PFSK-1 (cell line): Measurements from ENCODE around the gene NUP62CL.

Source experiments
- FOXP2 ChIP-seq: optimal IDR thresholded peaks from 2 replicates; pipeline ENCODE3; 2011; ENCODE audit warnings: borderline replicate concordance, control low read depth, inconsistent platforms; ENCODE audit not compliant: insufficient read depth; ENCODE audit errors: extremely low read length, extremely low read depth
- POLR2AphosphoS5 ChIP-seq: IDR thresholded peaks from 2 replicates; pipeline ENCODE4 v1.6.1; 2012; ENCODE audit warnings: low read depth, mild to moderate bottlenecking, control low read depth, low read length, moderate library complexity
- REST ChIP-seq, 2 experiments: IDR thresholded peaks; 2 replicates each; pipeline versions ENCODE4 v1.6.1 to v1.8.0; 2011 to 2012; ENCODE audit warnings: low read depth in 2 of 2, low read length in 2 of 2, control low read depth in 1 of 2, inconsistent platforms in 1 of 2, mild to moderate bottlenecking in 1 of 2, moderate library complexity in 1 of 2; ENCODE audit not compliant: insufficient read depth in 1 of 2
- SIN3A ChIP-seq: IDR thresholded peaks from 2 replicates; pipeline ENCODE4 v1.6.1; 2012; ENCODE audit warnings: mild to moderate bottlenecking, low read length, moderate library complexity, borderline replicate concordance; ENCODE audit not compliant: insufficient read depth
- TAF1 ChIP-seq: IDR thresholded peaks from 2 replicates; pipeline ENCODE4 v1.6.1; 2012; ENCODE audit warnings: low read length, control low read depth, borderline replicate concordance; ENCODE audit not compliant: insufficient read depth

GRCh38 chrX:107171369-107172102 lies 34.7 kb downstream of the NUP62CL start:
- TF ChIP-seq REST (IDR thresholded peaks at IDR 0.05; ENCODE audit: insufficient read depth in 1 of 2, low read depth in 2 of 2, low read length in 2 of 2) = no peak
- TF ChIP-seq SIN3A = no peak
- no peak for TF ChIP-seq POLR2AphosphoS5
- no peak for TF ChIP-seq TAF1
- no peak for TF ChIP-seq FOXP2
